ENCODE results near the gene FAT4. TPM values are rescaled to one million over a fixed set of nuclear protein-coding genes. Genes with fewer than 3 reads are reported as not detected.

Gene FAT4
- total RNA-seq, 6 donors from 2014 or later, result 11.3 to 26.9 (median 16.1) TPM

- WGBS, 2 donors, result 3% methylated on average over 4 of the region's 4 CpGs
- no peaks in the 10 kb centered on the region for H3K9me3 ChIP-seq
- ATAC-seq (ENCODE audit: low FRiP score in 2 of 2) (no peak), DNase-seq (no peak)
- H3K4me1 ChIP-seq, result peaks cover 0 to 7% (median 3%) of the 10 kb centered on the region in 4 donors
- TF ChIP-seq, protein P1, sequence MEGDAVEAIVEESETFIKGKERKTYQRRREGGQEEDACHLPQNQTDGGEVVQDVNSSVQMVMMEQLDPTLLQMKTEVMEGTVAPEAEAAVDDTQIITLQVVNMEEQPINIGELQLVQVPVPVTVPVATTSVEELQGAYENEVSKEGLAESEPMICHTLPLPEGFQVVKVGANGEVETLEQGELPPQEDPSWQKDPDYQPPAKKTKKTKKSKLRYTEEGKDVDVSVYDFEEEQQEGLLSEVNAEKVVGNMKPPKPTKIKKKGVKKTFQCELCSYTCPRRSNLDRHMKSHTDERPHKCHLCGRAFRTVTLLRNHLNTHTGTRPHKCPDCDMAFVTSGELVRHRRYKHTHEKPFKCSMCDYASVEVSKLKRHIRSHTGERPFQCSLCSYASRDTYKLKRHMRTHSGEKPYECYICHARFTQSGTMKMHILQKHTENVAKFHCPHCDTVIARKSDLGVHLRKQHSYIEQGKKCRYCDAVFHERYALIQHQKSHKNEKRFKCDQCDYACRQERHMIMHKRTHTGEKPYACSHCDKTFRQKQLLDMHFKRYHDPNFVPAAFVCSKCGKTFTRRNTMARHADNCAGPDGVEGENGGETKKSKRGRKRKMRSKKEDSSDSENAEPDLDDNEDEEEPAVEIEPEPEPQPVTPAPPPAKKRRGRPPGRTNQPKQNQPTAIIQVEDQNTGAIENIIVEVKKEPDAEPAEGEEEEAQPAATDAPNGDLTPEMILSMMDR (IDR thresholded peaks at IDR 0.05), result peak in 4 of 6 experiments; percentile 27 to 57 (median 43)
- no peak for TF ChIP-seq POLR2AphosphoS5 (IDR thresholded peaks at IDR 0.05)
- H3K27me3 ChIP-seq, result no peaks in the 10 kb centered on the region
- H3K4me3 ChIP-seq, result no peak overlapping the region
- H3K27ac ChIP-seq, result no peak overlapping the region
- no peaks in the 10 kb centered on the region for H3K36me3 ChIP-seq
Observed at GRCh38 chr4:125283707-125284279, 31.0 kb upstream of the FAT4 start.

GRCh38 chr4:125297116-125297515 is 17.6 kb upstream of the FAT4 start:
- 57 to 69% methylated on average over 2 of the region's 2 CpGs for WGBS, 2 donors

DNA sequence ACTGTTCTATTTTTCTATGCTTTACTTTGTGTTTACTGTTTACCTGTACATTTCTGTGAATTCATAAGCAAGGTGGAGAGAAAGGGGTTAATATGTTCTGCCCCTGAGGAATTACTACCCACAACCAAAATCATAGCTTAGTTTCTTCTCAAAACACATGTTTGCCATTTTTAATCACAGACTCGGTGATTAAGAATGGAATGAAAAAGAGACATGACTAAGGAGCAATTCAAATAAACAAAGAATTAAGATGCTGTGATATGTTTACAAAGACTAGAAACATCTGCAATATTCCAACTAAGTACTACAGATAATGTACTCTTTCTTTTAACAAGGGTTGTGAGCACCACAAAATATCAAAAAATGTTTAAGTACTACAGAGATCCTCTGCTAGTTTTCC is 11.7 kb upstream of the FAT4 start:
- TF ChIP-seq EP300 (IDR thresholded peaks at IDR 0.05) (no peak), POLR2AphosphoS5 (IDR thresholded peaks at IDR 0.05) (no peak), POLR2A (IDR thresholded peaks at IDR 0.05) (no peak)
- TF ChIP-seq, protein P1 (IDR thresholded peaks at IDR 0.05), result no peak
- H3K27me3 ChIP-seq, result no peaks in the 10 kb centered on the region
- DNase-seq (no peak), ATAC-seq (ENCODE audit: low FRiP score in 2 of 2) (no peak)
- H3K9me3 ChIP-seq, result no peaks in the 10 kb centered on the region
- H3K36me3 ChIP-seq, result no peaks in the 10 kb centered on the region
- no peaks in the 10 kb centered on the region for H3K4me1 ChIP-seq
- 47 to 55% methylated on average over 1 of the region's 1 CpG for WGBS, 2 donors
- no peak overlapping the region for H3K27ac ChIP-seq
- H3K4me3 ChIP-seq, result no peak overlapping the region

More at GRCh38 chr4:125297116-125297515, 17.6 kb upstream of the FAT4 start:
- Histone ChIP-seq H3K4me3 (no peak overlapping the region), H3K27me3 (no peaks in the 10 kb centered on the region), H3K36me3 (no peaks in the 10 kb centered on the region), H3K4me1 (no peaks in the 10 kb centered on the region), H3K27ac (no peak overlapping the region), H3K9me3 (no peaks in the 10 kb centered on the region)
- no peak for ATAC-seq (ENCODE audit: low FRiP score in 2 of 2)
- TF ChIP-seq EP300 (IDR thresholded peaks at IDR 0.05) (no peak), POLR2A (IDR thresholded peaks at IDR 0.05) (no peak), POLR2AphosphoS5 (IDR thresholded peaks at IDR 0.05) (no peak)
- TF ChIP-seq, protein P1 (IDR thresholded peaks at IDR 0.05), result no peak
- no peak for DNase-seq

DNA sequence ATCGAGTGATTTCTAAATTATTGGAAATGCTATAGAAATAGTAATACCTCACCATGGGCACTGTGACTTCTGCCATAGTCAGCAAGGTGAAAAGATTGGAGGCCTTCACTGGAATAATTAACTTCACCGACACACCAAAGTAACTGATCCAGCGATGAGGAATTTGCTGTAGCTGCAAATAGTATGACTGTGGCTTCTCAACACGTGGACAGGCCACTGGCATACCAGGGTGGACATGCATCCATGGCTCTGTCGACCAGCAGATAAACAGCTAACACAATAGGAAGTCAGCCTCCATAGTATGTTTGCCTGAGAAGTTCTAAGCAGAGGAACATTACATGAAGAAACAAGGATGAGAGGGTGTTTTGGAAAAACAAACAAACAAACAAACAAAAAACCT is 10.9 kb upstream of the FAT4 start:
- Histone ChIP-seq H3K36me3 (no peaks in the 10 kb centered on the region), H3K27ac (no peak overlapping the region), H3K4me1 (no peaks in the 10 kb centered on the region), H3K27me3 (no peaks in the 10 kb centered on the region), H3K4me3 (no peak overlapping the region), H3K9me3 (no peaks in the 10 kb centered on the region)
- no peak for DNase-seq
- no peak for ATAC-seq (ENCODE audit: low FRiP score in 2 of 2)
- WGBS, 2 donors, result 87 to 90% methylated on average over 5 of the region's 5 CpGs
- no peak for TF ChIP-seq EP300 (IDR thresholded peaks at IDR 0.05)
- TF ChIP-seq, protein P1 (IDR thresholded peaks at IDR 0.05), result no peak
- no peak for TF ChIP-seq POLR2AphosphoS5 (IDR thresholded peaks at IDR 0.05)
- TF ChIP-seq POLR2A (IDR thresholded peaks at IDR 0.05), result no peak

DNA sequence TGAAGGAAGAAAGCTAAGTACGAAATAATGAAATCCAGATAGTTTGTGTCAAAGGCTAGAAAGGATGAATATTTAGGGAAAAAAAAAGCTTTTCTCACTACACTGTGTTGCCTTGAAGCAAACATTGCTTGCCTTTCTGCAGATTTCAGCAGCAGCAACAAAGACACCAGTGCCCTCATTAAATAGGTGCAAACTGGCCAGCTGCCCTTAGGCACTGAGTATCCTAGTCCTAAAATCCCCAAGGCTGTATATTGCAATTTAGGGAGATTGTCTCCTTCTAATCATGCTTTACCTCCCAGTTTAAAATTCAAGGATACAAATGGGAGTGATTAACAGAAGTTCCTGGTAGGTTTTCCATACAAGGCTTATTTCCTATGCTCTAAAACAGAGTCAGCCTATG is 8.6 kb upstream of the FAT4 start:
- DNase-seq (no peak), ATAC-seq (ENCODE audit: low FRiP score in 2 of 2) (no peak)
- Histone ChIP-seq H3K4me3 (no peak overlapping the region), H3K27me3 (no peaks in the 10 kb centered on the region), H3K36me3 (no peaks in the 10 kb centered on the region), H3K4me1 (no peaks in the 10 kb centered on the region), H3K27ac (no peak overlapping the region), H3K9me3 (no peaks in the 10 kb centered on the region)
- WGBS, 2 donors, result 85 to 93% methylated on average over 1 of the region's 1 CpG
- TF ChIP-seq POLR2A (IDR thresholded peaks at IDR 0.05) (no peak), POLR2AphosphoS5 (IDR thresholded peaks at IDR 0.05) (no peak), EP300 (IDR thresholded peaks at IDR 0.05) (no peak)
- TF ChIP-seq, protein P1 (IDR thresholded peaks at IDR 0.05), result no peak
